ENCODE data around the gene FAM222B.

DNA sequence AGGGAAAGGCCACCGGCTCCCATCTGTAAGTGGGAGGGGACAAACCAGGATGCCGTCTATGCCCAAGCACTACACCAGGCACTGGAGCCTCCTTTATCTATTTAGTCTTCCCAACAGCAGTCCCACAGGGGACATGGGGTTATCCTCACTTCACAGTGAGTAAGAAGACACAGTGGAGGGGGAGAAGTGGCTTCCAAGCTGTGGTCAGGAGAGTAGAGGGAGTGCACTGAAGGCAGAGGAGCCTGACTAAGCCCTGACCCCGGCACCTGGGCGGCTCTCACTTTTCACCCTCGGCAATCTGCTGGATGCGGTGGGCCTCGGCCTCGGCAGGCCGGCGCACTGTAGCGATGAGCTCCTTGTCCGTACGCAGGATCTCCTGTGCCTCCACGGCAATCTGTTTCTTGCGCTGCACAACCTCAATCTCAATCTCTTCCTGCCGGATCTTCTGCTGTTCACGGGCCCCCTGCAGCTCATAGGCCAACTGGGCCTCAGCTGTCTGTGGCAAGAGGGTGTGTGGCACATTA is 39.0 kb upstream of the FAM222B start:
- TF ChIP-seq, protein P1, sequence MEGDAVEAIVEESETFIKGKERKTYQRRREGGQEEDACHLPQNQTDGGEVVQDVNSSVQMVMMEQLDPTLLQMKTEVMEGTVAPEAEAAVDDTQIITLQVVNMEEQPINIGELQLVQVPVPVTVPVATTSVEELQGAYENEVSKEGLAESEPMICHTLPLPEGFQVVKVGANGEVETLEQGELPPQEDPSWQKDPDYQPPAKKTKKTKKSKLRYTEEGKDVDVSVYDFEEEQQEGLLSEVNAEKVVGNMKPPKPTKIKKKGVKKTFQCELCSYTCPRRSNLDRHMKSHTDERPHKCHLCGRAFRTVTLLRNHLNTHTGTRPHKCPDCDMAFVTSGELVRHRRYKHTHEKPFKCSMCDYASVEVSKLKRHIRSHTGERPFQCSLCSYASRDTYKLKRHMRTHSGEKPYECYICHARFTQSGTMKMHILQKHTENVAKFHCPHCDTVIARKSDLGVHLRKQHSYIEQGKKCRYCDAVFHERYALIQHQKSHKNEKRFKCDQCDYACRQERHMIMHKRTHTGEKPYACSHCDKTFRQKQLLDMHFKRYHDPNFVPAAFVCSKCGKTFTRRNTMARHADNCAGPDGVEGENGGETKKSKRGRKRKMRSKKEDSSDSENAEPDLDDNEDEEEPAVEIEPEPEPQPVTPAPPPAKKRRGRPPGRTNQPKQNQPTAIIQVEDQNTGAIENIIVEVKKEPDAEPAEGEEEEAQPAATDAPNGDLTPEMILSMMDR (IDR thresholded peaks at IDR 0.05), result no peak
- no peak for TF ChIP-seq ZFX (IDR thresholded peaks at IDR 0.05; ENCODE audit: borderline replicate concordance)
